KBM-7 (cell line): ENCODE measurements around the gene AWAT1.
"Not testable (repeated sequence)": the region's sequence is repeated elsewhere in the genome, so short reads cannot be mapped to it uniquely, and the experiment has no call there.

ENCODE experiments used
- DNase-seq: peaks from one replicate; pipeline ENCODE4 v3.0.0-alpha.2; 2015
- in situ Hi-C: fragments of 300-500 bp; cut with MboI; formaldehyde crosslinking; loops from 2 replicates; pipeline ENCODE4 v1.14.3; 2020; ENCODE audit warnings: low sequenced_read_pairs, low pct_unique_long_range_greater_than_20kb, mixed read lengths

Gene AWAT1

GRCh38 chrX:70257423-70258288 lies 23.2 kb downstream of the AWAT1 start:
- no peak for DNase-seq
- in situ Hi-C loops: no loop called here

- in situ Hi-C loops: no loop called here
- DNase-seq: no peak
Measured at GRCh38 chrX:70260104-70260503, 25.6 kb downstream of the AWAT1 start, which contains the start of gene P2RY4. Gene P2RY4 (minus strand): TSS chrX:70260204. CDS start chrX:70259624, 580 bp downstream.

GRCh38 chrX:70262952-70263567 lies 28.6 kb downstream of the AWAT1 start:
- in situ Hi-C loops: no loop called here
- DNase-seq: peak; percentile 68

GRCh38 chrX:70264784-70265183 lies 30.3 kb downstream of the AWAT1 start:
- in situ Hi-C loops: no loop called here
- peak; percentile 5 for DNase-seq

GRCh38 chrX:70268034-70268433 lies 33.6 kb downstream of the AWAT1 start, which contains the start of gene ARR3:
Gene ARR3 (plus strand): TSS chrX:70268334. CDS start chrX:70269386, 1,052 bp downstream.
- in situ Hi-C loops: no loop called here
- DNase-seq: no peak

GRCh38 chrX:70274029-70274428 lies 39.6 kb downstream of the AWAT1 start:
- DNase-seq: peak; percentile 9
- in situ Hi-C loops: not testable (repeated sequence)

GRCh38 chrX:70279081-70279480 lies 44.6 kb downstream of the AWAT1 start:
- no peak for DNase-seq
- in situ Hi-C loops: no loop called here

- DNase-seq: no peak
- in situ Hi-C loops: no loop called here
Measured at GRCh38 chrX:70280573-70280972, 46.1 kb downstream of the AWAT1 start.

GRCh38 chrX:70281951-70282350 lies 47.5 kb downstream of the AWAT1 start, which contains the start of gene RAB41:
Gene RAB41 (plus strand): TSS chrX:70282172. CDS start chrX:70282218, 46 bp downstream.
- DNase-seq: no peak
- in situ Hi-C loops: no loop called here

- in situ Hi-C loops: no loop called here
- no peak for DNase-seq
Measured at GRCh38 chrX:70289168-70289792, 54.8 kb downstream of the AWAT1 start.
